GM10847 (cell line): ENCODE data around the gene PPP2R2D.

Source experiments
- POLR2A ChIP-seq: IDR thresholded peaks from 2 replicates; pipeline ENCODE4 v1.6.1; 2011; ENCODE audit not compliant: insufficient read length; ENCODE audit errors: extremely low read depth

PPP2R2D gene

DNA sequence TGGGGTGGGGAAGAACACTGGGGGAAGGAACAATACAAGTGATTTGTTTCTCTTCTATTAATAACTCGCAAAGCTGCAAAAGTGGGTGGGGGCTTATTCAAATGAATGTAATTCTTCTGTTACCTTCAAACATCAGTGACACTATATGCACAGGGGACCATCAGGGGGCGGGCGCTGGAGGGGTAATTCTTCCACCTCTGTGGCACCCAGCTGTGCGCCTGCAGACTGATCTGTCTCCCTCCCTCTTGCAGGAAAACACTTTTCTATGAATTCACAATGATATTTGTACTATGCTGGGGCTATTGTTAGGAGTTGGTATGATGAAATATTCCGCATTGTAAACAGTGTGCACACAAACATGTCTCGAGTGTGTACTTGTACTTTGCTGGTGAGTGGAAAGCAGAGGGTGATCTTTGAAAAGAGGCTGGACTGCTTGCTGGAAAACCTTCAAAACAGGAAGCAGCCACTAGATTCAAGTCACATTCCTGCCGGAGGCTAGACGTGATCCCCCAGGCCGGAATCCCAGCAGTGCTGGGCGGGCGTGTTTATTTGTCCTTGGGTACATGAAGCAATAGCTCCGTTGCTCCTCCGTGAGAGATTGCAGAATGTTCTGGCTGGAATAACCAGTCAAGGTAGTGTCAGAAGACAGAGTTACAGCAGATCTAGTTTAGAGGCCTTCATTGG, 96.7 kb downstream of the PPP2R2D start:
- no peak for TF ChIP-seq POLR2A

DNA sequence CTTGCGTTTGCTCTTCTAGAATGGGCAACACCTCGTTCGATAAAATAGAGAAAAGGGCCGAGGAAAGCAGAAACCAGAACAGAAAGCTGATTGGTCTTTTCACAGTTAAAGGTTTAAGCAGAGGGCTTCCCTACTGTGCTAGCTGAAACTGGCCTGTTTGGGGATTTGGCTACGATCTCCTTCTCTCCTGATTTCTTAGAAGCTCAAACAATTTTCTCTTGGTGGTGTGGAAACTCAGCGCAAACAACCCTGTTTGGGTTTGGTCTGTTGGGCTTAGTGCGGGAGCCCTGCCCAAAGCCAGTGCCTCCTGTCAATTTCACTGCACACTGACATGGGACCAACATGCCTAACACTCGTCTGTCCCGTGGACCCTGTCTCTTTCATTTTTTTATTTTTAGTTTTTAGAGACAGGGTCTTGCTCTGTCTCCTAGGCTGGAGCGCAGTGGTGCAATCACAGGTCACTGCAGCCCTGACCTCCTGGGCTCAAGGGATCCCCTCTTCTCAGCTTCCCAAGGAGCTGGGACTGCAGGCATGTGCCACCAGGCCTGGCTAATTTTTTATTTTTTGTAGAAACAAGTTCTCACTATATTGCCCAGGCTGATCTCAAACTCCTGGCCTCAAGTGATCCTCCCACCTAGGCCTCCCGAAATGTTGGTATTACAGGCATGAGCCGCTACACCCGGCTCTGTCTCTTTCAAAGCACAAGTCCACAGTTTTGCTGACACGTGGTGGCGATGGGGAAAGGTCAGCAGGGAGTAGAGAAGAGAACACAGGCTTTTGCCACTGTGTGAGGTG, 97.4 kb downstream of the PPP2R2D start:
- TF ChIP-seq POLR2A: no peak

GRCh38 chr10:131998845-131999681, 98.3 kb downstream of the PPP2R2D start:
- TF ChIP-seq POLR2A: no peak

- TF ChIP-seq POLR2A: no peak
Measured at GRCh38 chr10:132001238-132001972, 100.6 kb downstream of the PPP2R2D start.

- TF ChIP-seq POLR2A: no peak
Measured at GRCh38 chr10:132002004-132002403, 101.2 kb downstream of the PPP2R2D start.

DNA sequence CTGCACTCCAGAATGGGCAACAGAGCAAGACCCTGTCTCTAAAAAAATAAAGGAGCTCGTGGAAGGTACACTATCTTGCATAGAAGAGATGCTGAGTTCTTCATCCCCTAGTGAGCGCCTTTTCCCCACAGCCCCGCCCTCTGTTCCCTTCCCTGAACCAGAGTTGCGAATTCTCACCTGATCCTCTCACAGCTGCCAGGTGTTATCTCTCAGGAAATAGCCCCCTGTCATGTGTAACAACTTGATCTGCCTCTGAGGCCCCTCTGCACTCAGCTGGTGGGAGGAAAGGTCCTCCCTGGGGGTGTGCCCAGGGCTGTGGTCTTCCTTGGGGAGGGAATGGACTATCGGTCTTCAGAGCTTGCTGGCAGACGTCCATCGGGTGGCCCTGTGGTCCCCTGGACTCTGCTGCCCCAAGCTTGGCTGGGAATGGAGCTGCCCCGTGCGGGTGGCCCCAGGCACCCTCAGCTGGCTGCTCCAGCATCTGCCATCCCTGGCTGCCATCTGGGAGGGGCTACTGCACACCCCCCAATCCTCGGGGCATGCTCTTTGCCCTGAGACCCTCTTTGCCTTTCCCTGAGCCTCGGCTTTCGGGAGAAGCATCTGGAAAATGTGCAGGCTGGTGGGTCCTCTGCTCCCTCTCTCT, 102.6 kb downstream of the PPP2R2D start:
- TF ChIP-seq POLR2A: no peak

GRCh38 chr10:132004052-132004451, 103.2 kb downstream of the PPP2R2D start:
- no peak for TF ChIP-seq POLR2A

DNA sequence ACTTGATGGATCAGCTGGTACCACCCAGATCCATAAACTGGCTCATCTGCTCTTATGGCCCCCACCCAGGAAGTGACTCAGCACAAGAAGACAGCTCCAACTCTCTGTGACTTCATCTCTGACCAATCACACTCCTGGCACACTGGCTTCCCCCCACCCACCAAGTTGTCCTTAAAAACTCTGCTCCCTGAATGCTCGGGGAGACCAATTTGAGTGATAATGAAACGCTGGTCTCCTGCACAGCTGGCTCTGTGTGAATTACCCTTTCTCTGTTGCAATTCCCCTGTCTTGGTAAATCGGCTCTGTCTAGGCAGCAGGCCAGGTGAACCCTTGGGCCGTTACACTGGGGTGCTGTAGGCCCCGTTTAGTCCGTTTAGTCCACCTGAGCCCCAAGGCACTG, 104.3 kb downstream of the PPP2R2D start:
- no peak for TF ChIP-seq POLR2A

DNA sequence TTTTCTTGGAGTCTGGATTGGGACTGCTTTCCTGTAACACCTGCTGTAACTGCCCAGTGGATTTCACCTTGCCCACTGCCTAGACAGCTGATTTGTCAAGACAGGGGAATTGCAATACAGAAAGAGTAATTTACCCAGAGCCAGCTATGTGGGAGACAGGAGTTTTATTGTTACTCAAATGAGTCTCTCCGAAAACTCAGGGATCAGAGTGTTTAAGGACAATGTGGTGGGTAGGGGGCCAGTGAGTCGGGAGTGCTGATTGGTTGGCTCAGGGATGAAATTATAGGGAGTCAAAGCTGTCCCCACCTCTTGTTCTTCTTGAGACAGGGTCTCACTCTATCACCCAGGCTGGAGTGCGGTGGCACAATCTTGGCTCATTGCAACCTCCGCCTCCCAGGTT, 106.2 kb downstream of the PPP2R2D start:
- no peak for TF ChIP-seq POLR2A

DNA sequence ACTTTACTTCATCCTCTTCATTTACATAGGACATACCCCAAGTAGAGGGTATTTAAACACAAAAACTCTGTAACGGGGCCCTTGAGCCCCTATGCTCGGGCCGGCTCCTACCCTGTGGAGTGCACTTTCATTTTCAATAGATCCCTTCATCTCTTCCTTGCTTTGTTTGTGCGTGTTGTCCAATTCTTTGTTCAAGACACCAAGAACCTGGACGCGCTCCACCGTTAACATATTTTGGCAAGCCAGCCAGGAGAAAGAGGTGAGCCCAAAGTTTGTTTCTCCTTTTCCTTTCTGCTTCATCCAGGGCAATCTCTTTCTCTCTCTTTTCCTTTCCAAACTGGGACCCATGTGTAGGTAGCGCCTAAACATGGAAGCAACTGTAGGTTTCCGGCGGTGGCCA, 106.9 kb downstream of the PPP2R2D start:
- no peak for TF ChIP-seq POLR2A
